ENCODE measurements around the gene CLCN3.

CLCN3 gene

GRCh38 chr4:169682372-169683047 lies 62.1 kb downstream of the CLCN3 start:
- Histone ChIP-seq H3K9ac (ENCODE audit: low read length) (no peak overlapping the region), H3K9me3 (replicated peaks; ENCODE audit: insufficient read depth, low read length) (no peaks in the 10 kb centered on the region), H3K4me1 (ENCODE audit: low read length) (no peaks in the 10 kb centered on the region), H3K79me2 (ENCODE audit: low read length) (no peaks in the 10 kb centered on the region), H3K4me2 (ENCODE audit: low read depth, low read length) (no peak overlapping the region), H3K27ac (ENCODE audit: low read length) (no peak overlapping the region), H3K4me3 (ENCODE audit: low read length) (no peak overlapping the region), H3K36me3 (replicated peaks; ENCODE audit: insufficient read depth, low read length) (0 out of 2 replicates have a peak, but pooled peaks cover 2% of the 10 kb centered on the region), H4K20me1 (ENCODE audit: insufficient read depth, low read length) (no peaks in the 10 kb centered on the region), H2AFZ (ENCODE audit: low read length) (no peak overlapping the region), H3K9me2 (replicated peaks; ENCODE audit: insufficient read depth, low read length) (no peaks in the 10 kb centered on the region), H3F3A (ENCODE audit: insufficient read depth, low read length) (no peaks in the 10 kb centered on the region), H3K27me3 (replicated peaks; ENCODE audit: insufficient read depth, low read length) (no peaks in the 10 kb centered on the region)
- no peak for TF ChIP-seq EZH2phosphoT487 (IDR thresholded peaks at IDR 0.05; ENCODE audit: low read length)
- DNase-seq = no peak

GRCh38 chr4:169689681-169690080 lies 69.3 kb downstream of the CLCN3 start:
- no peak overlapping the region for H3K4me2 ChIP-seq (ENCODE audit: low read depth, low read length)
- no peak overlapping the region for H3K9ac ChIP-seq (ENCODE audit: low read length)
- no peak for DNase-seq
- no peak overlapping the region for H2AFZ ChIP-seq (ENCODE audit: low read length)
- H3K4me3 ChIP-seq (ENCODE audit: low read length) = no peak overlapping the region
- TF ChIP-seq EZH2 (optimal IDR thresholded peaks at IDR 0.05; ENCODE audit: low read depth, low read length) (no peak), EZH2phosphoT487 (IDR thresholded peaks at IDR 0.05; ENCODE audit: low read length) (no peak), CTCF (IDR thresholded peaks at IDR 0.05; ENCODE audit: low read length) (no peak)
- H3K27ac ChIP-seq (ENCODE audit: low read length) = no peak overlapping the region
- H3K79me2 ChIP-seq (ENCODE audit: low read length) = no peaks in the 10 kb centered on the region
- H3K27me3 ChIP-seq (replicated peaks; ENCODE audit: insufficient read depth, low read length) = no peaks in the 10 kb centered on the region
- H3K9me3 ChIP-seq (replicated peaks; ENCODE audit: insufficient read depth, low read length) = no peaks in the 10 kb centered on the region
- no peaks in the 10 kb centered on the region for H3K9me2 ChIP-seq (replicated peaks; ENCODE audit: insufficient read depth, low read length)
- no peaks in the 10 kb centered on the region for H3F3A ChIP-seq (ENCODE audit: insufficient read depth, low read length)
- no peaks in the 10 kb centered on the region for H4K20me1 ChIP-seq (ENCODE audit: insufficient read depth, low read length)
- no peaks in the 10 kb centered on the region; the same call in 1 of the 2 replicates for H3K36me3 ChIP-seq (replicated peaks; ENCODE audit: insufficient read depth, low read length)
- no peaks in the 10 kb centered on the region for H3K4me1 ChIP-seq (ENCODE audit: low read length)

- Histone ChIP-seq H3F3A (ENCODE audit: insufficient read depth, low read length) (no peaks in the 10 kb centered on the region), H3K9me3 (replicated peaks; ENCODE audit: insufficient read depth, low read length) (no peaks in the 10 kb centered on the region), H3K4me1 (ENCODE audit: low read length) (no peaks in the 10 kb centered on the region), H3K36me3 (replicated peaks; ENCODE audit: insufficient read depth, low read length) (no peaks in the 10 kb centered on the region; the same call in 1 of the 2 replicates), H3K27ac (ENCODE audit: low read length) (no peak overlapping the region), H4K20me1 (ENCODE audit: insufficient read depth, low read length) (no peaks in the 10 kb centered on the region), H2AFZ (ENCODE audit: low read length) (no peak overlapping the region), H3K4me3 (ENCODE audit: low read length) (no peak overlapping the region), H3K27me3 (replicated peaks; ENCODE audit: insufficient read depth, low read length) (no peaks in the 10 kb centered on the region), H3K4me2 (ENCODE audit: low read depth, low read length) (no peak overlapping the region), H3K9me2 (replicated peaks; ENCODE audit: insufficient read depth, low read length) (no peaks in the 10 kb centered on the region), H3K79me2 (ENCODE audit: low read length) (no peaks in the 10 kb centered on the region), H3K9ac (ENCODE audit: low read length) (no peak overlapping the region)
- no peak for TF ChIP-seq CTCF (IDR thresholded peaks at IDR 0.05; ENCODE audit: low read length)
- no peak for TF ChIP-seq EZH2phosphoT487 (IDR thresholded peaks at IDR 0.05; ENCODE audit: low read length)
- no peak for TF ChIP-seq EZH2 (optimal IDR thresholded peaks at IDR 0.05; ENCODE audit: low read depth, low read length)
- DNase-seq = no peak
These were observed 70.4 kb downstream of the CLCN3 start for GRCh38 chr4:169690787-169691186.

GRCh38 chr4:169698331-169698730 lies 78.0 kb downstream of the CLCN3 start:
- no peak overlapping the region for H3K27ac ChIP-seq (ENCODE audit: low read length)
- no peaks in the 10 kb centered on the region for H4K20me1 ChIP-seq (ENCODE audit: insufficient read depth, low read length)
- H3K4me2 ChIP-seq (ENCODE audit: low read depth, low read length) = no peak overlapping the region
- H3K4me1 ChIP-seq (ENCODE audit: low read length) = no peaks in the 10 kb centered on the region
- no peak for DNase-seq
- no peaks in the 10 kb centered on the region for H3K9me3 ChIP-seq (replicated peaks; ENCODE audit: insufficient read depth, low read length)
- no peaks in the 10 kb centered on the region for H3K79me2 ChIP-seq (ENCODE audit: low read length)
- no peaks in the 10 kb centered on the region for H3F3A ChIP-seq (ENCODE audit: insufficient read depth, low read length)
- no peak for TF ChIP-seq EZH2phosphoT487 (IDR thresholded peaks at IDR 0.05; ENCODE audit: low read length)
- TF ChIP-seq EZH2 (optimal IDR thresholded peaks at IDR 0.05; ENCODE audit: low read depth, low read length) = no peak
- no peak for TF ChIP-seq CTCF (IDR thresholded peaks at IDR 0.05; ENCODE audit: low read length)
- no peak overlapping the region for H3K4me3 ChIP-seq (ENCODE audit: low read length)
- H2AFZ ChIP-seq (ENCODE audit: low read length) = no peak overlapping the region
- H3K9me2 ChIP-seq (replicated peaks; ENCODE audit: insufficient read depth, low read length) = no peaks in the 10 kb centered on the region
- no peak overlapping the region for H3K9ac ChIP-seq (ENCODE audit: low read length)
- no peaks in the 10 kb centered on the region for H3K36me3 ChIP-seq (replicated peaks; ENCODE audit: insufficient read depth, low read length)
- H3K27me3 ChIP-seq (replicated peaks; ENCODE audit: insufficient read depth, low read length) = no peaks in the 10 kb centered on the region
